ENCODE data around the gene RP9. TPM values are rescaled to one million over a fixed set of nuclear protein-coding genes. Genes with fewer than 3 reads are reported as not detected.

Gene RP9
- total RNA-seq, 1 donor from 2014 or later: 17.8 TPM

DNA sequence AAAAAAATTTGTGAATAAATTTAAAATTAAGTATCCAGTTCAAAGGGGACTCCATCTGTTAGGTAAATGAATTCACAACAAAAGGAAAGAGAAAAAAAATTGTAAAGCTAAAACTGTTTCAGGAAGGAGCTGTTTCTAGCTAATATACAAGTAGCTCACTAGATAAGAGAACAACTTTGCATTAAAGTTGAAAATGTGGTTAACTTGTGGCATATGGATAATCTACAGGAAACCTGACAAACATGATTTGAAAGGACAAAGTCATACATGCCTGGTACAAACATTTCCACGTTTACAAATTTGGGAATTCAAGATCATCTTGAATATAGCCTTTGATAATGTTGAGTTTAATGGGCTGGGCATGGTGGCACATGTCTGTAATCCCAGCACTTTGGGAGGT, 55.5 kb downstream of the RP9 start:
- Histone ChIP-seq H3K9ac (ENCODE audit: low read length) (no peak overlapping the region), H3K36me3 (ENCODE audit: insufficient read depth, low read length) (no peaks in the 10 kb centered on the region), H3K27me3 (ENCODE audit: insufficient read depth, low read length) (no peaks in the 10 kb centered on the region), H3K4me2 (ENCODE audit: low read length) (no peak overlapping the region), H2AFZ (ENCODE audit: low read depth, low read length) (no peak overlapping the region), H3K4me3 (ENCODE audit: insufficient read depth, low read depth, low read length) (no peak overlapping the region), H4K20me1 (ENCODE audit: insufficient read depth, low read length) (peaks cover 16% of the 10 kb centered on the region), H3K9me3 (ENCODE audit: insufficient read depth, low read depth, low read length) (no peaks in the 10 kb centered on the region), H3K79me2 (ENCODE audit: insufficient read depth, low read length) (peaks cover 93% of the 10 kb centered on the region), H3K27ac (ENCODE audit: low read depth, low read length) (no peak overlapping the region), H3K4me1 (ENCODE audit: insufficient read depth, low read length) (no peaks in the 10 kb centered on the region)
- Mint-ChIP-seq H3K9me3 (ENCODE audit: unreplicated experiment) (no peaks in the 10 kb centered on the region), H3K36me3 (ENCODE audit: low read depth, unreplicated experiment) (no peaks in the 10 kb centered on the region), H3K4me1 (ENCODE audit: low read depth, unreplicated experiment) (no peaks in the 10 kb centered on the region), H3K27me3 (ENCODE audit: low read depth, unreplicated experiment) (no peaks in the 10 kb centered on the region), H3K27ac (ENCODE audit: unreplicated experiment) (no peak overlapping the region), H3K4me3 (ENCODE audit: unreplicated experiment) (no peak overlapping the region)
- no peak for FAIRE-seq
- no peak for DNase-seq (ENCODE audit: low read depth)
- TF ChIP-seq, protein P1, sequence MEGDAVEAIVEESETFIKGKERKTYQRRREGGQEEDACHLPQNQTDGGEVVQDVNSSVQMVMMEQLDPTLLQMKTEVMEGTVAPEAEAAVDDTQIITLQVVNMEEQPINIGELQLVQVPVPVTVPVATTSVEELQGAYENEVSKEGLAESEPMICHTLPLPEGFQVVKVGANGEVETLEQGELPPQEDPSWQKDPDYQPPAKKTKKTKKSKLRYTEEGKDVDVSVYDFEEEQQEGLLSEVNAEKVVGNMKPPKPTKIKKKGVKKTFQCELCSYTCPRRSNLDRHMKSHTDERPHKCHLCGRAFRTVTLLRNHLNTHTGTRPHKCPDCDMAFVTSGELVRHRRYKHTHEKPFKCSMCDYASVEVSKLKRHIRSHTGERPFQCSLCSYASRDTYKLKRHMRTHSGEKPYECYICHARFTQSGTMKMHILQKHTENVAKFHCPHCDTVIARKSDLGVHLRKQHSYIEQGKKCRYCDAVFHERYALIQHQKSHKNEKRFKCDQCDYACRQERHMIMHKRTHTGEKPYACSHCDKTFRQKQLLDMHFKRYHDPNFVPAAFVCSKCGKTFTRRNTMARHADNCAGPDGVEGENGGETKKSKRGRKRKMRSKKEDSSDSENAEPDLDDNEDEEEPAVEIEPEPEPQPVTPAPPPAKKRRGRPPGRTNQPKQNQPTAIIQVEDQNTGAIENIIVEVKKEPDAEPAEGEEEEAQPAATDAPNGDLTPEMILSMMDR (IDR thresholded peaks at IDR 0.05; ENCODE audit: insufficient read depth, low read depth, low read length): no peak
- no peak for TF ChIP-seq EZH2 (IDR thresholded peaks at IDR 0.05; ENCODE audit: insufficient read depth, low read length)

DNA sequence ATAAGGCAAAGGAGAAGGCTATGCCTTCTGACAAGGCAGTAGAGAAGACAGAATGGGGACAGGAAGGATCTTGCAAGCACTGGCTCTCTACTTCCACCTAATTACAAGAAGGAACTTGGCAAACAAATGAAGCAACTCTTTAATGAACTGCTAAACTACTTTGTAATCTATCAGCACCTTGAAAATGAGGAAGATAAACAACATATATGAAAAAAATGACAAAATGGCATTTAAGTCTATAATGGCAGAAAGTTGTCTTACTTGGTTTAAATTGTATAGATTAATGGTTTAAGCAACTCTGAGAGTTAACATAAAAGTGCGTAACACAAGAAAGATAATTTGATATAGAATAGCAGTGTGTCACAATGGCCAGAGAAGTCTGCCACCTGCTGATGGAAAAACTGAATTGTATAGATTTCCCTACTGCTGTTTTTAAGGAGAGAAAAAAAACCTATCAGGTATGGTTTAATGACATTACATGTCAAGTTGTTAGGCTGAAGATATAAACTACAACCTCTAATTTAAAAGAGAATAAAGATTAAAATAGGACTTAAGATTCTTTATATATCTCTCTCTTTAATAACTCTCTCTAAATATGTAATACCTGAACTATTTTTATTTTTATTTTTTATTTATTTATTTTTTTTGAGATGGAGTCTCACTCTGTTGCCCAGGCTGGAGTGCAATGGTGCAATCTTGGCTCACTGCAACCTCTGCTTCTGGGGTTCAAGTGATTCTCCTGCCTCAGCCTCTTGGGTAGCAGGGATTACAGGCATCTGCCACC, 58.5 kb downstream of the RP9 start:
- Mint-ChIP-seq H3K36me3 (ENCODE audit: low read depth, unreplicated experiment) (no peaks in the 10 kb centered on the region), H3K27ac (ENCODE audit: unreplicated experiment) (no peak overlapping the region), H3K4me1 (ENCODE audit: low read depth, unreplicated experiment) (no peaks in the 10 kb centered on the region), H3K9me3 (ENCODE audit: unreplicated experiment) (no peaks in the 10 kb centered on the region), H3K27me3 (ENCODE audit: low read depth, unreplicated experiment) (no peaks in the 10 kb centered on the region), H3K4me3 (ENCODE audit: unreplicated experiment) (no peak overlapping the region)
- Histone ChIP-seq H3K36me3 (ENCODE audit: insufficient read depth, low read length) (no peaks in the 10 kb centered on the region), H3K9me3 (ENCODE audit: insufficient read depth, low read depth, low read length) (no peaks in the 10 kb centered on the region), H3K27me3 (ENCODE audit: insufficient read depth, low read length) (no peaks in the 10 kb centered on the region), H3K4me1 (ENCODE audit: insufficient read depth, low read length) (no peaks in the 10 kb centered on the region), H3K27ac (ENCODE audit: low read depth, low read length) (no peak overlapping the region), H4K20me1 (ENCODE audit: insufficient read depth, low read length) (peaks cover 20% of the 10 kb centered on the region), H3K79me2 (ENCODE audit: insufficient read depth, low read length) (peaks cover 96% of the 10 kb centered on the region), H2AFZ (ENCODE audit: low read depth, low read length) (no peak overlapping the region), H3K4me2 (ENCODE audit: low read length) (no peak overlapping the region), H3K4me3 (ENCODE audit: insufficient read depth, low read depth, low read length) (no peak overlapping the region), H3K9ac (ENCODE audit: low read length) (no peak overlapping the region)
- TF ChIP-seq, protein P1 (IDR thresholded peaks at IDR 0.05; ENCODE audit: insufficient read depth, low read depth, low read length): peak; percentile 59
- TF ChIP-seq EZH2 (IDR thresholded peaks at IDR 0.05; ENCODE audit: insufficient read depth, low read length): no peak
- no peak for DNase-seq (ENCODE audit: low read depth)
- FAIRE-seq: no peak

DNA sequence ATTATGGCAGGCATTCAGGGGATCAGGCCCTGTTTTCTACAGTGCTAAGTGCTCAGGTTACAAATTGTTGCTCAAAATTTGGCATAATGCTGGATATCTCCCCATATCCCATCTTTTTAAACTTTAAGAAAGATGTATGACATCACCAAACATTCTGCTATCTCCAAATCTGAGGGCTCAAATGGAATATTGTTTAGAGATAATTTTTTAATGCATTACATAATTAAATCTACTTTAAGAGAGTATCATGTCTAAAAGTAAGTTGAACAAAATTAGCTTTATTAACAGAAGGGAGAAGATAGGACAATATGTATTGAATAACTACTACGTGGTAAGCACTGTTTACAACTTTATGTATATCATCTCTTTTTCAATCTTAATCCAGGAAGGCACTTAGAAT, 60.5 kb downstream of the RP9 start:
- H3K36me3 Mint-ChIP-seq (ENCODE audit: low read depth, unreplicated experiment): no peaks in the 10 kb centered on the region
- no peak overlapping the region for H2AFZ ChIP-seq (ENCODE audit: low read depth, low read length)
- peaks cover 91% of the 10 kb centered on the region for H3K79me2 ChIP-seq (ENCODE audit: insufficient read depth, low read length)
- FAIRE-seq (no peak), DNase-seq (ENCODE audit: low read depth) (no peak)
- H3K4me3 Mint-ChIP-seq (ENCODE audit: unreplicated experiment): no peak overlapping the region
- no peaks in the 10 kb centered on the region for H3K9me3 Mint-ChIP-seq (ENCODE audit: unreplicated experiment)
- H3K27me3 Mint-ChIP-seq (ENCODE audit: low read depth, unreplicated experiment): no peaks in the 10 kb centered on the region
- peaks cover 2% of the 10 kb centered on the region for H3K4me1 Mint-ChIP-seq (ENCODE audit: low read depth, unreplicated experiment)
- H3K4me3 ChIP-seq (ENCODE audit: insufficient read depth, low read depth, low read length): no peak overlapping the region
- no peaks in the 10 kb centered on the region for H3K27me3 ChIP-seq (ENCODE audit: insufficient read depth, low read length)
- no peak overlapping the region for H3K27ac ChIP-seq (ENCODE audit: low read depth, low read length)
- no peak overlapping the region for H3K4me2 ChIP-seq (ENCODE audit: low read length)
- TF ChIP-seq, protein P1 (IDR thresholded peaks at IDR 0.05; ENCODE audit: insufficient read depth, low read depth, low read length): no peak
- peaks cover 3% of the 10 kb centered on the region for H3K4me1 ChIP-seq (ENCODE audit: insufficient read depth, low read length)
- peaks cover 19% of the 10 kb centered on the region for H4K20me1 ChIP-seq (ENCODE audit: insufficient read depth, low read length)
- no peak overlapping the region for H3K9ac ChIP-seq (ENCODE audit: low read length)
- no peaks in the 10 kb centered on the region for H3K36me3 ChIP-seq (ENCODE audit: insufficient read depth, low read length)
- no peak overlapping the region for H3K27ac Mint-ChIP-seq (ENCODE audit: unreplicated experiment)
- H3K9me3 ChIP-seq (ENCODE audit: insufficient read depth, low read depth, low read length): no peaks in the 10 kb centered on the region
